22Rv1 (cell line): ENCODE results near the gene TRIM31.

Experiments
- CTCF ChIP-seq: fragments of 450-650 bp; IDR thresholded peaks from 2 replicates; pipeline ENCODE4 v1.5.1; 2017; ENCODE audit warnings: mild to moderate bottlenecking
- ZFX ChIP-seq: fragments of 450-650 bp; IDR thresholded peaks from 2 replicates; pipeline ENCODE4 v1.6.1; 2017; ENCODE audit warnings: antibody characterized with exemption, borderline replicate concordance

- no peak for TF ChIP-seq CTCF
- TF ChIP-seq ZFX = no peak
These were observed 48.1 kb upstream of the TRIM31 start, which contains the start of gene TRIM10 for GRCh38 chr6:30160785-30161531.
